Bronchial epithelial cell (primary cell): ENCODE measurements around the gene ABLIM2. TPM values are rescaled to one million over a fixed set of nuclear protein-coding genes. Genes with fewer than 3 reads are reported as not detected.

Experiments
- DNase-seq: peaks from one replicate; pipeline ENCODE4 v3.0.0-alpha.2; 2010; ENCODE audit warnings: low read depth
- FAIRE-seq: peaks from 2 replicates; lab custom pipeline; 2011; peaks lifted over from hg19 to GRCh38; lab: Jason Lieb, UNC
- H3K27me3 ChIP-seq: 2 replicates; pipeline ENCODE4 v1.5.1; 2011; ENCODE audit warnings: low read length; ENCODE audit not compliant: control insufficient read depth, insufficient read depth
- H3K36me3 ChIP-seq: 2 replicates; pipeline ENCODE4 v1.5.1; 2011; ENCODE audit warnings: low read length; ENCODE audit not compliant: control insufficient read depth, insufficient read depth
- H3K4me3 ChIP-seq: 2 replicates; pipeline ENCODE4 v1.5.1; 2011; ENCODE audit warnings: mild to moderate bottlenecking, low read depth, low read length, control low read depth
- CTCF ChIP-seq: IDR thresholded peaks from 2 replicates; pipeline ENCODE4 v1.5.1; 2011; ENCODE audit warnings: mild to moderate bottlenecking, moderate library complexity, low read length, control low read depth, inconsistent platforms; ENCODE audit not compliant: insufficient read depth, severe bottlenecking
- total RNA-seq: library from RNA; depleted of rRNA; stranded (reverse); fragments of >200 nt; gene quantifications from 2 replicates; pipeline ENCODE4 v1.2.1, GENCODE V29; 2014

Gene ABLIM2
- total RNA-seq, 1 donor from 2014 or later: 1.1 TPM

- no peak overlapping the region for H3K4me3 ChIP-seq
- DNase-seq: no peak
- H3K36me3 ChIP-seq: peaks cover 38% of the 10 kb centered on the region
- no peak for TF ChIP-seq CTCF
- H3K27me3 ChIP-seq: no peaks in the 10 kb centered on the region
- no peak for FAIRE-seq
These were observed 45.2 kb upstream of the ABLIM2 start for GRCh38 chr4:8203817-8204216.

DNA sequence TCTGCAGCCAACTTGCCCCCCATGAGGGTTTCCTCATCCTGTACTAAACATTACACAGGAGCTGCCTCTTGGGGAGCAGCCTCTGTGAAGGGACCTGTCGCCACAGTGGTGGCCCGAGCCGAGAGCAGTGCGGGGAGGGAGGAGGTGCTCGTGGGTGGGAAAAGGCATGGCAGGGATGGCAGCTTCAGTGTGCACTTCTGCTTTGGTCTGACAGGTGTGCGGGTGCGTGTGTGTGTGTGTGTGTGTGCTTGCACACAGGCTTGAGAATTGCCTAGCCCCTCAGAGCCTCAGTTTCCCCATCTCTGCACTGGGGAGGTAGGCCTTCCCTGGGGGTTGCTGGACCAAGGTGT lies 44.4 kb upstream of the ABLIM2 start:
- peaks cover 33% of the 10 kb centered on the region for H3K36me3 ChIP-seq
- H3K27me3 ChIP-seq: no peaks in the 10 kb centered on the region
- H3K4me3 ChIP-seq: no peak overlapping the region
- FAIRE-seq (no peak), DNase-seq (no peak)
- no peak for TF ChIP-seq CTCF

DNA sequence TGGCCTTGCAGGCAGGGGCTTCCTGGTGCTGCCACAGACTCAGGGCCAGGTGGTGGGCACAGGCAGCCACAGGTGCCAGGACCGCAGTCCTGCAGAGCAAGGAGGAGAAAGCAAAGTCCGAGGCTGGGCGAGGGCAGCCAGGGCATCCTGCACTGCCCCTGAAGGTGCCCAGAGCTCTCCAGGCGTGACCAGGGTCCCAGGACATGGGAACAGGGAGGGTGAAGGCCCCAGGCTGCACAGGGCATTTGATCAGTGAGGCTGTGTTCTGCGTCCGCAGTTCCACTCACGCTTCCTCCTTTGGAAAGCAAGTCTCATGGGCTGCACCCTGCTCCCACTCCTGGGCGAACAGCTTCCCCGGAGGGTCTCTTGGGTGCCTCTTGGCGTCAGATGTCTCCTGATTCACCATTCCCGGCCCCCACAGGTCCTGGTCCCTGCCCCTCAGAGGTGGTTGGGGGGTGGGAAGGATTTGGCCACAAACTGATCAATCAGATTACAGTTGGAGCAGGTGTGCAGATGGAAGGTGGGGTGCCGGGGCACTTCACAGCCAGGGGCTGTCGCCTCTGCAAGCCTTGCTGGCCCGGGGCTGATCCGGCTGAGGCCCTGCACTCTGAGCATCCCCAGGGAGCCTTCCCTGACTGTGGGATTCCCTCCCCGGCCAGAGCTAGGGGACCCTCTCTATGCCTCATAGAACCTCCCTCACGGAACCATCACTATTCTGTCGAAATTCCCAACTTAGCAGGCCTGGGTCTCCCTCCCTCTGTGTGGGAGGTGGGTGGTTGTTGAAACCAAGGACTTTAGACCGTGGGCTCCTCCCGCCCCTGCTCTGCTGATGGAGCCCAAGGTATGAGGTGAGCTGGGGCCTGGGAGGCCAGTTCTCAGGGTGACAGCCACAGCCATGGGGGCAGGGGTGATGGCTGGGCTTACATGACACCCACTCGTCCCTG lies 43.8 kb upstream of the ABLIM2 start:
- H3K4me3 ChIP-seq: no peak overlapping the region
- peaks cover 28% of the 10 kb centered on the region for H3K36me3 ChIP-seq
- H3K27me3 ChIP-seq: no peaks in the 10 kb centered on the region
- TF ChIP-seq CTCF: no peak
- no peak for DNase-seq
- no peak for FAIRE-seq

DNA sequence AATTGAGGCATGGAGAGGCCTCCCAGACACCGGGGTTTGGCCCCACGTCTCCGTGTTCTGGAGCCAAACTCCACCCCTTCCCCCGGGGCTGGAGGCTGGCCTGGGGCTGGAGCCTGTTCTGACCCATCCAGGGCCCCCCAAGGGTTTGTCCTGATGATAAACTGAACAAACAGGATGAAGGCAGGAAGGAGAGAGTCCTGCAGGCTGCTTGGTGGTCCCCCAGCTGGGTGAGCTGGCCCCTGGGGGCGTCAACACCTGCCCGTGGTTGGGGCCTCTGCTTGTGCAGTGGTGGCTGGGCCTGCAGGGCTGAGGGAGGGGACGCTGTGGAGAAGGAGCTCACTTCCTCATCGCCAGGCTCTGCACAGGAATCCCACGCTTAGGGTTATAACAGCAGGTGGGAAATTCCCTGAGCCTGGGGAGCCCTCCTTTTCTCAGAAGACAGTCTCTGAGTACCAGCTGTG lies 42.7 kb upstream of the ABLIM2 start:
- FAIRE-seq (no peak), DNase-seq (no peak)
- TF ChIP-seq CTCF: no peak
- peaks cover 26% of the 10 kb centered on the region for H3K36me3 ChIP-seq
- H3K4me3 ChIP-seq: peak overlapping the region; percentile 85
- no peaks in the 10 kb centered on the region for H3K27me3 ChIP-seq

DNA sequence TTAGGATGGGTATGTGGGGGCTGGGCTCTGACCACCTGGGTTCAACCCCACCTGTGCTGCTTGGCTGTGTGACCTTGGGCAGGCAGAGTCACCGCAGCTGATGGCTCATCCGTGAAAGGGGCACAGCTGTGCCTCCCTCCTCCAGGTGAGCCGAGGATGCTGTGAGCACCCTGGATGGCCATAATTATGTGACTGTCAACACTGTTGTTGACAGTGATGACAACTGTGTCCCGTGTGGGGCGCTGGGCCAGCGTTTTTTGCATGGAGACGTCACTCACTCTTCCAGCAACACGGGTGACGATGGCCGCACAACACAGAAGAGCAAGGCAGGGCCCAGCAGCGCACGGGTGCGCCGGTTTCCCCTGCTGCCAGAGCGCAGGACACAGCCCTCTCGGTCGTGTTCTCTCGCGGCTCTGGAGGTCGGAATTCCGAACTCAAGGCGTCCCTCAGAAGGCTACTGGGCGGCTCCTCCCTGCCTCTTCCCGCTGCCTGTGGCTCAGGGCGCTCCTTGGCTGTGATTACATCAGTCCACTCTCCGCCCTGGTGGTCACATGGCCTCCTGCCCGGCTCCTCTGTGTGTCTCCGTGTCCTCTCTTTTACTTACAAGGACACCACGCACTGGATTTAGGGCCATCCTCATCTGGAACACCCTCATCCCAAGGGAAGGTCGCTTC lies 41.8 kb upstream of the ABLIM2 start:
- H3K27me3 ChIP-seq: no peaks in the 10 kb centered on the region
- peak; percentile 63 for DNase-seq

More for the DNA sequence above, 41.8 kb upstream of the ABLIM2 start:
- TF ChIP-seq CTCF: no peak
- peak overlapping the region; percentile 85 for H3K4me3 ChIP-seq
- peaks cover 23% of the 10 kb centered on the region for H3K36me3 ChIP-seq
- FAIRE-seq: no peak
